Heart right ventricle (tissue), 16 donors: Measurements from ENCODE around the gene GK. TPM values are rescaled to one million over a fixed set of nuclear protein-coding genes. Genes with fewer than 3 reads are reported as not detected.

Experiments
- ATAC-seq, 8 donors: fragments of 200-7000 bp; cut with Tn5 transposase; one replicate each; pipeline ENCODE4 v1.9.1; 2020; ENCODE audit warnings: mild to moderate bottlenecking in 8 of 8, moderate library complexity in 8 of 8, moderate number of reproducible peaks in 1 of 8
- DNase-seq, 2 donors: peaks; one replicate each; pipeline ENCODE4 v3.0.0-alpha.2; 2020
- H3K27ac ChIP-seq, 10 donors: fragments of 200-600 bp; sonication (generic) in 2 of 10; one replicate each; pipeline versions ENCODE4 v1.5.0 to v1.8.0; 2020 to 2022; ENCODE audit warnings: mild to moderate bottlenecking in 3 of 10
- H3K27me3 ChIP-seq, 7 donors: fragments of 200-600 bp; one replicate each; pipeline ENCODE4 v1.8.0; 2021 to 2022; ENCODE audit warnings: mild to moderate bottlenecking in 2 of 7
- H3K36me3 ChIP-seq, 9 donors: fragments of 200-600 bp; sonication (generic) in 1 of 9; one replicate each; pipeline versions ENCODE4 v1.5.0 to v1.8.0; 2020 to 2022; ENCODE audit warnings: mild to moderate bottlenecking in 2 of 9
- H3K4me1 ChIP-seq, 9 donors: fragments of 200-600 bp; sonication (generic) in 1 of 9; one replicate each; pipeline versions ENCODE4 v1.5.0 to v1.8.0; 2020 to 2022; ENCODE audit warnings: mild to moderate bottlenecking in 4 of 9
- H3K4me3 ChIP-seq, 10 donors: fragments of 200-600 bp; sonication (generic) in 2 of 10; one replicate each; pipeline versions ENCODE4 v1.5.0 to v1.8.0; 2020 to 2022; ENCODE audit warnings: mild to moderate bottlenecking in 7 of 10, moderate library complexity in 2 of 10
- H3K9me3 ChIP-seq, 11 donors: fragments of 200-600 bp in 10 of 11; sonication (generic) in 2 of 11; one replicate each; pipeline versions ENCODE4 v1.5.0 to v1.8.0; 2013 to 2022; ENCODE audit warnings: mild to moderate bottlenecking in 2 of 11, control low read depth in 1 of 11, moderate library complexity in 1 of 11
- CTCF ChIP-seq, 9 donors: fragments of 200-600 bp; sonication (generic) in 2 of 9; IDR thresholded peaks; one replicate each; pipeline versions ENCODE4 v1.5.0 to v1.8.0; 2021 to 2022; ENCODE audit warnings: antibody characterized with exemption in 9 of 9, mild to moderate bottlenecking in 5 of 9, moderate library complexity in 1 of 9
- WGBS, 2 donors: extraction: QIAGEN DNeasy Blood & Tissue Kit; methylation state at CpG; one replicate each; pipeline ENCODE4 v1.1.7; 2013; ENCODE audit warnings: inconsistent platforms in 1 of 2; 5-methylcytosine and 5-hydroxymethylcytosine counted together
- intact Hi-C, 10 donors: fragments of 100-400 bp; cut with DNase I; formaldehyde crosslinking; loops; one replicate each; pipeline versions ENCODE4 v1.11.1 to v1.14.2; 2022
- polyA plus RNA-seq, 2 donors: library from polyadenylated mRNA; stranded (reverse); fragments of 200-250 nt; gene quantifications; one replicate each; pipeline ENCODE4 v1.2.3, GENCODE V29; 2013
- total RNA-seq, 10 donors: library from RNA; stranded (reverse); fragmentation: NEBNext Ultra II Directional in 3 of 10; extraction: Animal tissue kit (Norgen Biotek cat#: 25700) in 3 of 10; gene quantifications; one replicate each; pipeline versions ENCODE4 v1.2.1 to v1.2.4, GENCODE V29; 2021 to 2023
- donor health status: Arrhythmogenic right ventricular cardiomyopathy.
- donor health status: ischemic (EF 13 %, LVEDD 7.1; RV severe dilation, severe dysfunction).
- donor health status: healthy with polysubstance abuse.
- donor health status: DM: no; HTN: yes; CAD: no.
- donor health status: DM: no; HTN: no; CAD: no.
- donor health status: ischemic (EF 25% LVEDD 6.9; RV normal size, moderate dysfunction).
- donor health status: ischemic (EF 25% LVEDD 5.7; RV mildly dilated, moderate dysfunction).
- donor health status: healthy.
- donor health status: DM: yes; HTN: yes; CAD: no.
- donor health status: Ischemic cardiomyopathy.
- donor health status: ischemic (EF 35%, LVEDD 5.7; RV mildly dilated, moderate dysfunction).
- donor health status: nonischemic (EF 11% LVEDD 7.7; RV severe dilation, severe dysfunction).
- donor health status: DM: yes; HTN: yes; CAD: no.
- donor health status: PGD.
- donor health status: ischemic (EF 29% LVEDD 5.4; RV normal size, mild dysfunction).
- donor health status: nonischemic (EF 23%, LVEDD 6.1; RV moderate dilation, normal function).

GK gene
- total and polyA plus RNA-seq, 12 donors, result 3.6 to 13.6 (median 9.6) TPM

DNA sequence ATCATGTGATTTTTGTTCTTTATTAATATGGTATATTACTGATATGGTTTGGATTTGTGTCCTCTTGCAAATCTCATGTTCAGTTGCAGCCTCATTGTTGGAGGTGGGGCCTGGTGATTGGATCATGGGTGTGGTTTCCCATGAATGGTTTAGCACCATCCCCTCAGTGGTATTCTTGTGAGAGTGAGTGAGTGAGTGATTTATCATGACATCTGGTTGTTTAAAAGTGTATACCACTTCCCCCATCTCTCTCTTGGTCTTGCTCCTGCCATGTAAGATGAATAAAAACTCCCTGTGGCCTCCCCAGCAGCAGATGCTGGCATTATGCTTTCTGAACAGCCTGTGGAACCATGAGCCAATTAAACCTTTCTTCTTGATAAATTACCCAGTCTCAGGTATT, 124.4 kb downstream of the GK start:
- ATAC-seq, result no peak
- DNase-seq, result no peak
- no peaks in the 10 kb centered on the region for H3K36me3 ChIP-seq
- H3K4me1 ChIP-seq, result no peaks in the 10 kb centered on the region
- no peak overlapping the region for H3K4me3 ChIP-seq
- no peak for TF ChIP-seq CTCF (IDR thresholded peaks at IDR 0.05)
- peaks cover 0 to 5% (median 0%) of the 10 kb centered on the region in 11 donors for H3K9me3 ChIP-seq
- intact Hi-C loops, result no loop called here
- no peak overlapping the region for H3K27ac ChIP-seq
- peaks cover 0 to 7% (median 0%) of the 10 kb centered on the region in 7 donors for H3K27me3 ChIP-seq

DNA sequence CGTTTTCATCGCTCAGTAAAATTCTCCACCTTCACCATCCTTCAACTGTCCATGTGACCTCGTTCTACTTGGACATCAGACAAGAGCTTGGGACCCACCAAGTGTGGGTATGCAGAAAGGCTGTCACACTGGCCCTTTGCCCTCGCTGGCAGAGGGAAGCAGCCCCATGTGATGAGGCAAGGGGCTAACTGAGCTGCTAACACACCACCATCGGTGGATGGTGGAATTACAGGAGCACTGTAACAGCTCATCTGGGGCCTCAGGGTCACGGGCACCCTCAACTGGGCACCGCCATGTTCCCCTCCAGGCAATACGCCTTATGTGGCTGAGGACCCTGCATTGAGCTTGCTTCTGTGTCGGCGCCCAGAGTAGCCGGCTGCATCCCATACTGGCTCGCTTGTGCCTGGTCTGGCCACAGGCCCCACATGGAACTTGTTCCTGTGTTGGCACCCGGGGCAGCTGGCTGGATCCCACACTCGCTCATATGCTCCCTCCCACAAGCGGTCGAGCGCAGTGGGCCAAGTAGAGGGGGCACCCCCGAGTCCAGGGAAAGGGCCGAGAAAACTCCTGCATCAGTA, 126.3 kb downstream of the GK start:
- H3K36me3 ChIP-seq, result no peaks in the 10 kb centered on the region
- no peak for TF ChIP-seq CTCF (IDR thresholded peaks at IDR 0.05)
- H3K9me3 ChIP-seq, result peaks cover 0 to 5% (median 0%) of the 10 kb centered on the region in 11 donors
- intact Hi-C loops, result no loop called here
- H3K4me1 ChIP-seq, result no peaks in the 10 kb centered on the region
- 90 to 94% methylated on average over 19 of the region's 19 CpGs for WGBS, 2 donors
- H3K4me3 ChIP-seq, result no peak overlapping the region
- no peak for DNase-seq
- no peak for ATAC-seq
- no peak overlapping the region for H3K27ac ChIP-seq
- H3K27me3 ChIP-seq, result peaks cover 0 to 13% (median 0%) of the 10 kb centered on the region in 7 donors

Other genes with a start within 250 kb of the GK start
- gene TASL, start 75.7 kb upstream of the GK start, total RNA-seq, result 1 to 10 TPM in 1 of 10 donors, under 1 TPM in 8, not detected in 1; 0.16 to 2.6 (median 0.35) TPM
- under 1 TPM in 1 of 2 donors, not detected in 1; 0.12 TPM for gene TASL, start 75.7 kb upstream of the GK start, polyA plus RNA-seq
- gene TAB3, start 235.8 kb downstream of the GK start, total RNA-seq, result 10 to 100 TPM; 13.1 to 19.3 (median 15.0) TPM
- 1 to 10 TPM; 3.9 to 7.1 TPM for gene TAB3, start 235.8 kb downstream of the GK start, polyA plus RNA-seq